ENCODE data around the gene CCDC137. TPM values are rescaled to one million over a fixed set of nuclear protein-coding genes. Genes with fewer than 3 reads are reported as not detected.

CCDC137 gene
- polyA plus RNA-seq, 3 donors: 2.4 to 8.8 (median 3.6) TPM

- H2AFZ ChIP-seq (ENCODE audit: insufficient read depth, low read depth, low read length, poor library complexity, severe bottlenecking): peak overlapping the region; percentile 96
- H3K9ac ChIP-seq (ENCODE audit: insufficient read depth, low read length, poor library complexity, severe bottlenecking): peak overlapping the region; percentile 97
- peaks cover 55% of the 10 kb centered on the region for H3K79me2 ChIP-seq (ENCODE audit: insufficient read depth, low read length)
- H3K4me1 Mint-ChIP-seq: peaks cover 29% of the 10 kb centered on the region
- H3K27ac Mint-ChIP-seq: peak overlapping the region in 6 of 7 donors; percentile 42 to 93 (median 74)
- peaks cover 31% of the 10 kb centered on the region for H4K20me1 ChIP-seq (ENCODE audit: insufficient read depth, low read length)
- H3K4me1 ChIP-seq (ENCODE audit: control insufficient read depth in 1 of 2, insufficient read depth in 2 of 2, low read length in 2 of 2): peaks cover 22 to 32% of the 10 kb centered on the region in 2 donors
- intact Hi-C loops (cut with micrococcal nuclease): loop anchor here (1.0 to 5.0 kb wide), 3 partner anchors 20 to 37 kb away; partner anchors contain the start of genes ARL16 (in 1 of the 2), CCDC137 (in 1 of the 2), HGS (in 1 of the 2) and OXLD1 (in 1 of the 2)
- H3K4me3 Mint-ChIP-seq: peak overlapping the region; percentile 70 to 78
- no peaks in the 10 kb centered on the region for H3K9me3 ChIP-seq (replicated peaks in 1 of 2; ENCODE audit: control insufficient read depth in 1 of 2, insufficient read depth in 1 of 2, low read length in 2 of 2)
- H3K36me3 ChIP-seq (replicated peaks in 1 of 2; ENCODE audit: control insufficient read depth in 1 of 2, insufficient read depth in 2 of 2, low read length in 2 of 2): peaks cover 34 to 53% of the 10 kb centered on the region in 2 donors
- peak overlapping the region in 1 of 2 donors; percentile 97 for H3K27ac ChIP-seq (ENCODE audit: low read depth in 1 of 2, low read length in 2 of 2)
- H3K9me3 Mint-ChIP-seq: peaks cover 0 to 2% (median 0%) of the 10 kb centered on the region in 7 donors
- peaks cover 35 to 66% of the 10 kb centered on the region in 2 donors for H3K36me3 Mint-ChIP-seq
- peak overlapping the region; percentile 67 to 89 (median 84) for H3K4me3 ChIP-seq (replicated peaks in 1 of 3; ENCODE audit: low read depth in 2 of 3, low read length in 3 of 3)
- WGBS (ENCODE audit: insufficient coverage): 23% methylated on average over 21 of the region's 27 CpGs
- peaks cover 0 to 5% (median 0%) of the 10 kb centered on the region in 3 donors for H3K27me3 Mint-ChIP-seq (ENCODE audit: low read depth in 3 of 3)
- DNase-seq: no peak
- TF ChIP-seq, protein P1, sequence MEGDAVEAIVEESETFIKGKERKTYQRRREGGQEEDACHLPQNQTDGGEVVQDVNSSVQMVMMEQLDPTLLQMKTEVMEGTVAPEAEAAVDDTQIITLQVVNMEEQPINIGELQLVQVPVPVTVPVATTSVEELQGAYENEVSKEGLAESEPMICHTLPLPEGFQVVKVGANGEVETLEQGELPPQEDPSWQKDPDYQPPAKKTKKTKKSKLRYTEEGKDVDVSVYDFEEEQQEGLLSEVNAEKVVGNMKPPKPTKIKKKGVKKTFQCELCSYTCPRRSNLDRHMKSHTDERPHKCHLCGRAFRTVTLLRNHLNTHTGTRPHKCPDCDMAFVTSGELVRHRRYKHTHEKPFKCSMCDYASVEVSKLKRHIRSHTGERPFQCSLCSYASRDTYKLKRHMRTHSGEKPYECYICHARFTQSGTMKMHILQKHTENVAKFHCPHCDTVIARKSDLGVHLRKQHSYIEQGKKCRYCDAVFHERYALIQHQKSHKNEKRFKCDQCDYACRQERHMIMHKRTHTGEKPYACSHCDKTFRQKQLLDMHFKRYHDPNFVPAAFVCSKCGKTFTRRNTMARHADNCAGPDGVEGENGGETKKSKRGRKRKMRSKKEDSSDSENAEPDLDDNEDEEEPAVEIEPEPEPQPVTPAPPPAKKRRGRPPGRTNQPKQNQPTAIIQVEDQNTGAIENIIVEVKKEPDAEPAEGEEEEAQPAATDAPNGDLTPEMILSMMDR (IDR thresholded peaks at IDR 0.05): no peak
- H3K4me2 ChIP-seq (replicated peaks; ENCODE audit: extremely low read depth, low read length, poor library complexity, severe bottlenecking): peak overlapping the region; percentile 86
- H3K27me3 ChIP-seq (ENCODE audit: control insufficient read depth in 2 of 2, insufficient read depth in 2 of 2, low read length in 2 of 2): no peaks in the 10 kb centered on the region
Observed at GRCh38 chr17:81703747-81704654, 37.5 kb downstream of the CCDC137 start.

GRCh38 chr17:81705518-81706231, 39.1 kb downstream of the CCDC137 start:
- no peak overlapping the region for H3K4me2 ChIP-seq (replicated peaks; ENCODE audit: extremely low read depth, low read length, poor library complexity, severe bottlenecking)
- TF ChIP-seq, protein P1 (IDR thresholded peaks at IDR 0.05): no peak
- no peaks in the 10 kb centered on the region for H3K9me3 ChIP-seq (replicated peaks in 1 of 2; ENCODE audit: control insufficient read depth in 1 of 2, insufficient read depth in 1 of 2, low read length in 2 of 2)
- H3K27ac Mint-ChIP-seq: peak overlapping the region in 1 of 7 donors; percentile 72
- peaks cover 25 to 39% of the 10 kb centered on the region in 2 donors for H3K36me3 ChIP-seq (replicated peaks in 1 of 2; ENCODE audit: control insufficient read depth in 1 of 2, insufficient read depth in 2 of 2, low read length in 2 of 2)
- H3K9ac ChIP-seq (ENCODE audit: insufficient read depth, low read length, poor library complexity, severe bottlenecking): no peak overlapping the region
- H3K4me1 Mint-ChIP-seq: peaks cover 39% of the 10 kb centered on the region
- peaks cover 32 to 43% of the 10 kb centered on the region in 2 donors for H3K4me1 ChIP-seq (ENCODE audit: control insufficient read depth in 1 of 2, insufficient read depth in 2 of 2, low read length in 2 of 2)
- no peak for DNase-seq
- H3K79me2 ChIP-seq (ENCODE audit: insufficient read depth, low read length): peaks cover 43% of the 10 kb centered on the region
- no peaks in the 10 kb centered on the region for H3K9me3 Mint-ChIP-seq
- H3K4me3 Mint-ChIP-seq: no peak overlapping the region
- peaks cover 20% of the 10 kb centered on the region for H4K20me1 ChIP-seq (ENCODE audit: insufficient read depth, low read length)
- WGBS (ENCODE audit: insufficient coverage): 94% methylated on average over 18 of the region's 30 CpGs
- intact Hi-C loops (cut with micrococcal nuclease): no loop called here
- no peak overlapping the region for H3K27ac ChIP-seq (ENCODE audit: low read depth in 1 of 2, low read length in 2 of 2)
- peaks cover 0 to 12% (median 4%) of the 10 kb centered on the region in 3 donors for H3K27me3 Mint-ChIP-seq (ENCODE audit: low read depth in 3 of 3)
- H3K4me3 ChIP-seq (replicated peaks in 1 of 3; ENCODE audit: low read depth in 2 of 3, low read length in 3 of 3): no peak overlapping the region
- peaks cover 0 to 2% of the 10 kb centered on the region in 2 donors for H3K27me3 ChIP-seq (ENCODE audit: control insufficient read depth in 2 of 2, insufficient read depth in 2 of 2, low read length in 2 of 2)
- H2AFZ ChIP-seq (ENCODE audit: insufficient read depth, low read depth, low read length, poor library complexity, severe bottlenecking): no peak overlapping the region
- H3K36me3 Mint-ChIP-seq: peaks cover 30 to 49% of the 10 kb centered on the region in 2 donors
